ENCODE data around the gene PLXNB2.

GRCh38 chr22:50250249-50250554, 57.2 kb downstream of the PLXNB2 start:
- TF ChIP-seq, protein P1, sequence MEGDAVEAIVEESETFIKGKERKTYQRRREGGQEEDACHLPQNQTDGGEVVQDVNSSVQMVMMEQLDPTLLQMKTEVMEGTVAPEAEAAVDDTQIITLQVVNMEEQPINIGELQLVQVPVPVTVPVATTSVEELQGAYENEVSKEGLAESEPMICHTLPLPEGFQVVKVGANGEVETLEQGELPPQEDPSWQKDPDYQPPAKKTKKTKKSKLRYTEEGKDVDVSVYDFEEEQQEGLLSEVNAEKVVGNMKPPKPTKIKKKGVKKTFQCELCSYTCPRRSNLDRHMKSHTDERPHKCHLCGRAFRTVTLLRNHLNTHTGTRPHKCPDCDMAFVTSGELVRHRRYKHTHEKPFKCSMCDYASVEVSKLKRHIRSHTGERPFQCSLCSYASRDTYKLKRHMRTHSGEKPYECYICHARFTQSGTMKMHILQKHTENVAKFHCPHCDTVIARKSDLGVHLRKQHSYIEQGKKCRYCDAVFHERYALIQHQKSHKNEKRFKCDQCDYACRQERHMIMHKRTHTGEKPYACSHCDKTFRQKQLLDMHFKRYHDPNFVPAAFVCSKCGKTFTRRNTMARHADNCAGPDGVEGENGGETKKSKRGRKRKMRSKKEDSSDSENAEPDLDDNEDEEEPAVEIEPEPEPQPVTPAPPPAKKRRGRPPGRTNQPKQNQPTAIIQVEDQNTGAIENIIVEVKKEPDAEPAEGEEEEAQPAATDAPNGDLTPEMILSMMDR (IDR thresholded peaks at IDR 0.05; ENCODE audit: low read depth, low read length) = no peak
- no peak for TF ChIP-seq EZH2phosphoT487 (IDR thresholded peaks at IDR 0.05; ENCODE audit: low read depth)

Measured in OCI-LY3 (cell line).